Cardiac septum (tissue), 1 donor: ENCODE data around the gene OR5I1. TPM values are rescaled to one million over a fixed set of nuclear protein-coding genes. Genes with fewer than 3 reads are reported as not detected.
"Not testable (repeated sequence)": the region's sequence is repeated elsewhere in the genome, so short reads cannot be mapped to it uniquely, and the experiment has no call there.

Experiments used
- DNase-seq: peaks from one replicate; pipeline ENCODE4 v3.0.0-alpha.2; 2020; ENCODE audit warnings: low spot score
- intact Hi-C: fragments of 100-400 bp; cut with DNase I; formaldehyde crosslinking; loops from one replicate; pipeline ENCODE4 v1.14.0; 2022
- long read RNA-seq: library from polyadenylated mRNA; unstranded; transcript quantifications from one replicate; pipeline ENCODE4 v2.0.0, GENCODE V29; 2021
- total RNA-seq: library from RNA; stranded (reverse); fragmentation: NEBNext Ultra II Directional; extraction: Animal tissue kit (Norgen Biotek cat#: 25700); gene quantifications from one replicate; pipeline ENCODE4 v1.2.1, GENCODE V29; 2021
- donor health status: DM: no; HTN: no; CAD: no.

The OR5I1 gene
- not detected for total RNA-seq
- long read RNA-seq, result 0 reads

GRCh38 chr11:55936300-55936699 lies at the start of gene OR5I1:
Gene OR5I1 (minus strand): TSS chr11:55936400. CDS start chr11:55936400, 0 bp downstream.
- intact Hi-C loops, result no loop called here
- DNase-seq, result no peak

- DNase-seq, result no peak
- intact Hi-C loops, result no loop called here
Observed at GRCh38 chr11:55970935-55971334, 34.7 kb upstream of the OR5I1 start.

GRCh38 chr11:55969845-55970244 lies 33.6 kb upstream of the OR5I1 start, which contains the start of gene OR10AG1:
Gene OR10AG1 (minus strand): TSS chr11:55969945. CDS start chr11:55969907, 38 bp downstream.
- DNase-seq, result no peak
- intact Hi-C loops, result no loop called here

GRCh38 chr11:55967914-55968313 lies 31.7 kb upstream of the OR5I1 start:
- no peak for DNase-seq
- intact Hi-C loops, result no loop called here

GRCh38 chr11:55966391-55966790 lies 30.2 kb upstream of the OR5I1 start:
- no peak for DNase-seq
- intact Hi-C loops, result no loop called here

GRCh38 chr11:55956521-55956920 lies 20.3 kb upstream of the OR5I1 start:
- DNase-seq, result no peak
- intact Hi-C loops, result no loop called here

GRCh38 chr11:55949330-55949729 lies 13.1 kb upstream of the OR5I1 start:
- DNase-seq, result no peak
- intact Hi-C loops, result no loop called here

- DNase-seq, result no peak
- intact Hi-C loops, result no loop called here
Observed at GRCh38 chr11:55942785-55943392, 6.7 kb upstream of the OR5I1 start.

GRCh38 chr11:55920537-55920936 lies 15.7 kb downstream of the OR5I1 start:
- intact Hi-C loops, result no loop called here
- no peak for DNase-seq

GRCh38 chr11:55914482-55914881 lies 21.7 kb downstream of the OR5I1 start, which contains the start of gene OR5W2:
Gene OR5W2 (minus strand): TSS chr11:55914582. CDS start chr11:55914582, 0 bp downstream.
- no peak for DNase-seq
- intact Hi-C loops, result no loop called here

- intact Hi-C loops, result no loop called here
- DNase-seq, result no peak
Observed at GRCh38 chr11:55902308-55902707, 33.9 kb downstream of the OR5I1 start.

- no peak for DNase-seq
Observed at GRCh38 chr11:55895216-55895615, 41.0 kb downstream of the OR5I1 start.

GRCh38 chr11:55885481-55885880 lies 50.7 kb downstream of the OR5I1 start:
- intact Hi-C loops, DNase-seq: not testable (repeated sequence)

More at GRCh38 chr11:55895216-55895615, 41.0 kb downstream of the OR5I1 start:
- intact Hi-C loops, result no loop called here

Other genes with a start within 250 kb of the OR5I1 start
- gene OR5D13, start 163.0 kb downstream of the OR5I1 start, total RNA-seq, result not detected
- gene OR5D14, start 140.8 kb downstream of the OR5I1 start, total RNA-seq, result not detected
- gene OR5L1, start 125.0 kb downstream of the OR5I1 start, total RNA-seq, result not detected
- gene OR5D18, start 116.8 kb downstream of the OR5I1 start, total RNA-seq, result not detected
- not detected for gene OR5L2, start 109.2 kb downstream of the OR5I1 start, total RNA-seq
- gene OR5D16, start 97.6 kb downstream of the OR5I1 start, total RNA-seq, result not detected
- gene TRIM51, start 53.1 kb downstream of the OR5I1 start, total RNA-seq, result not detected
- gene OR5W2, start 21.8 kb downstream of the OR5I1 start, total RNA-seq, result not detected
- gene OR10AG1, start 33.5 kb upstream of the OR5I1 start, total RNA-seq, result not detected
- gene OR5F1, start 58.2 kb upstream of the OR5I1 start, total RNA-seq, result not detected
- not detected for gene OR5AS1, start 91.3 kb upstream of the OR5I1 start, total RNA-seq
- gene OR8I2, start 156.9 kb upstream of the OR5I1 start, total RNA-seq, result not detected
- gene OR8H2, start 167.3 kb upstream of the OR5I1 start, total RNA-seq, result not detected
- not detected for gene OR8H3, start 186.0 kb upstream of the OR5I1 start, total RNA-seq
- not detected for gene OR8J3, start 203.8 kb upstream of the OR5I1 start, total RNA-seq
- gene OR8K5, start 223.9 kb upstream of the OR5I1 start, total RNA-seq, result not detected
- gene OR5J2, start 240.2 kb upstream of the OR5I1 start, total RNA-seq, result not detected